COLO829 (cell line): ENCODE data around the gene RFT1.

Source experiments
- DNase-seq: peaks from one replicate; pipeline ENCODE4 v3.0.0; 2012; ENCODE audit warnings: low spot score

Gene RFT1

GRCh38 chr3:53130179-53131061, at the start of gene RFT1:
TSS of gene RFT1 (minus strand) at chr3:53130435. CDS start at chr3:53130400, 35 bp downstream.
- DNase-seq, result peak; percentile 91

GRCh38 chr3:53179580-53179979, 49.3 kb upstream of the RFT1 start:
- DNase-seq, result no peak

DNA sequence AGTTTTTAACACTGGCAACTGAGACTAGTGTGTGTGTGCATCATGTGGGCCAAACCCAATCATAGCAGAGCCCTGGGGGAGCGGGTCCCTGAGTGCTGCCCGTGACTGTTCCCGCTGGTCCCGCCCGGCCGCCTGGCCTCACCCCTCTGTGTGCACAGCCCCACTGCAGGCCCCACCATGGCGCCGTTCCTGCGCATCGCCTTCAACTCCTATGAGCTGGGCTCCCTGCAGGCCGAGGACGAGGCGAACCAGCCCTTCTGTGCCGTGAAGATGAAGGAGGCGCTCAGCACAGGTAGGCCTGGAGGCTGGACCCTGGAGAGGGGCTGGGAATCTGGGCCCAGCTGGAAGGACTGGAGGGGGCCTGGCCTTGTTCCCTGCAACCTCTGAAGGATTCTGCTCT, 48.0 kb upstream of the RFT1 start:
- no peak for DNase-seq

- DNase-seq, result no peak
These were observed 45.6 kb upstream of the RFT1 start for GRCh38 chr3:53175613-53176540.

DNA sequence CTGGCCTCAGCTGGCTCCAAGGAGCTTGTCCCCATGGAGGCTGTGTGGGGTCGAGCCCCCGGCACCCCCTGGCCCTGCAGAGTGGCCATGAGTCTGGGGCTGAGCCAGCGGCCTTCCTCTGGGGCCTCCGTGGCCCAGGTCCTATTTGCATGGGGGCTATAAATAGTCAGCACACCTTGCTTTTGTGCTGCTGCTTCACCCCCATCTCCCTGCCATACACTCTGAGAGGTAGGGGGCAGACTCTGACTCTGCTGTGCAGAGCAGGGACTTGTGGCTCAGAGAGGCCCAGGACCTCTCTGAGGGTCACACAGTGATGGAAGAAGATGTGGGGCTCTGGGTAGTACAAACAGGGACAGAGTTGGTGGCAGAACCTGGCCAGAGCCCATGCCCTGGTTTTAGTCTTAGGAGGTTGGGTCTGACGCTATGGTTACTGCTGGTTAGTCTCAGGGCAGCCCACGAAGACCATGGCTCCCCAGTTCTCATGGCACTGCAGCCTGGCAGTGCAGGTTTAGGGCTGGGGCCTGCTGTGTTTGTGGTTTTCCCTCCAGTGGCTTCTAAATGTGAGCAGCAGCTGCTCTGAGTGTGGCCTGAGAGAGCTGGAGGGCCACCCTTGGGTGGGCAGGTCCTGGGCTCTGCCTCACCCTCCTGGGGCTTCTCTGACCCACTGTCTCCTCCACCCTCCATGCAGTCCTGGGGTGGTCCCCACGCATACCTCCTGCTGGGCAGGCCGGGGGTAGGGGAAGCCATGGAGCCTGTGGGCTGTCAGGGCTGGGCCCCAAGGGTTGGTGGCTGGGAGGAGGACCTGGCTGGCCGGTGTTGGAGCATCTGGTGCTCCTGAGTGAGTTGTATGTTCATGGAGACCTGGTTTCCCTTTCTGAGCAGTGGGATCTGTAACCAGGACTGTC, 44.4 kb upstream of the RFT1 start:
- DNase-seq, result no peak

DNA sequence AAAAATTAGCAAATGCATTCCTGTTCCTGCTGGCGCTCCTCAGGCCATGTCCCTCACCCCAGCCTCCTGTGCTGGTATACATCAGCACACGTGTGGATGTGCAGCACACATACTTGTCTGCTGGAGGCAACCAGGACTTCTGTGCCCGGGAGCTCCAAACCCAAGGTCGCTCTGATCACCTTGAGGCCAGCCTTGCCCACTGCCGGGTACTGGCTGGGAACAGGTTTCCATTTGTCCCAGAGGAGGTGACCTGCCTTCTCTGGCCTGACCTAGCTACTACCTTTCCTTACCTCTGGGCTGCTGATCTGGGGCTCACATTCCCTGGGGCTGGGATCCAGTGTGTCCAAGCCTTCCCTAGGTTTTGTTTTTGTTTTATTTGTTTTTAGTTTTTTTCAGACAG, 42.9 kb upstream of the RFT1 start:
- DNase-seq, result no peak

- no peak for DNase-seq
These were observed 41.7 kb upstream of the RFT1 start for GRCh38 chr3:53171827-53172505.

DNA sequence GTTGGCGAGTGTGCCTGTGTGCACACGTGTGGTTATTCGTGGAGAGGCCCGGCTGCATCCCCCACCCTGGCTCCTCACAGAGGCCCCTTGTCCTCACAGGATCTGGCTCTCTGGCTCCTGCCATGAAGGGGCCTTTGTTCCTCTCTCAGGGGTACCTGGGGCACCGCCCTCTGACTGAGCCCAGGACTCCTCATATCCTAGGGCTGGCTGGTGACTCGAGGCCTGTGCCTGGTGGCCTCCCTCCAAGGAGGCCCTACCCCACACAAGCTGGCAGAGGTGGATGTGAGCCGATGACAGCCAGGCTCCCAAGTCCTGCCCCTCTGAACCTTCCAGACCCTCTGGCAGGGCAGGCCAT, 40.8 kb upstream of the RFT1 start:
- peak; percentile 96 for DNase-seq

DNA sequence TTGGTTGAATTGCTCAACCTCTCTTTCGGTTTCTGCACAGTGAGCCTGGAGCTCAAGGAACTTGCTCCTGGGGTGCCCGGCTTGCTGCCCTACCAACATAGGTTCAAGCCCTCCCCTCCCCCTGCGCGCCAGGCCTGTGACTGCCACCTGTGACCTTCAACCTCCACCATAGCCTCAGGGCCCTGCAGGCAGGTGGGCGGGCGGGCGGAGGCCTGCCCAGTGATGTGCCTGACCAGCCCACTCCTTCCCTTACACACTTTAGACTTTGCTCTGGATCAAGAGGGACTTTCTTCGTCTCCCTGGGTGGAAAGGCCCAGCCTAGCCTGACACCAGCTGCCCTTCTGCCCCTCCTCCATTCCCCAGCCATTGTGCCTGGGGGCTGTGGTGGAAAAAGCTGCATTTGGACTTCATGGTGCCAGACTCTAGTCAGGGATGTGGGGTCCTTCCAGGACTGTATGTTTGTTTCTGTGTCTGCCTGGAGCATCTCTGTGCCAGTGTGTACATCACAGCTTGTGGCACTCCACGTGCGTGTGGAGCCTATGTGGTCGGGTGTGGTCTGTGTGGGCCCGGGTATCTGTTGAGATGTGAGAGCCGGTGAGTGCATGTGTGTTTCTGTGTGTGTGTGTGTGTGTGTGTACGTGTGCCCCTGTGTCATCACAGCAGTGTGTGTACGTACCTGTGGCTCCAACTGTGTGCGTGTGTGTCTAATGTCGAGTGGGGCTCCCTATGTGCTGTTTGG, 40.3 kb upstream of the RFT1 start:
- no peak for DNase-seq

DNA sequence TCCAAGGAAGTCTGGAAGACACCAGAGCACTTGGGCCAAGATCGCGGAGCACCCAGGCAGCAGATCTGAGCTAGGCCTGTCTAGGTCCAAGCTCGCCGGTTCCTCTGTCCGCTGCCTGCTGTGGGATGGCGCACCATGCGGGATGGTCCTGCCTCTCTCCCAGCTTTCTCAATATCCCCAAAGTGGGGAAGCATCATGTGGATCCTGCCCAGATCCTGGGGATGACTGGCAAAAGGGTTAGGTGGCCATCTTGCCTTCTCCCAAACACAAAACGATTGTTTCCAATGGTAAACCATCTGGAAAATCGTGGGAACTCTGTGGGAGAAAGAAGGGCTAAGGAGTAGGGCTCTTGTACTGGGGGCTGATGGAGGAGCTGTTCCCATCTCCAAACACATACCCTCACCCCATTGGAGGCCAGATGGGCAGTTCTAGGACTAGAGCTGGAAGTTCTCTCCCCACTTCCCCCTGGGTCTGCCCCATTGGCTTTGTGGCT, 39.6 kb upstream of the RFT1 start:
- no peak for DNase-seq

GRCh38 chr3:53169045-53169831, 39.0 kb upstream of the RFT1 start:
- DNase-seq, result peak; percentile 69

DNA sequence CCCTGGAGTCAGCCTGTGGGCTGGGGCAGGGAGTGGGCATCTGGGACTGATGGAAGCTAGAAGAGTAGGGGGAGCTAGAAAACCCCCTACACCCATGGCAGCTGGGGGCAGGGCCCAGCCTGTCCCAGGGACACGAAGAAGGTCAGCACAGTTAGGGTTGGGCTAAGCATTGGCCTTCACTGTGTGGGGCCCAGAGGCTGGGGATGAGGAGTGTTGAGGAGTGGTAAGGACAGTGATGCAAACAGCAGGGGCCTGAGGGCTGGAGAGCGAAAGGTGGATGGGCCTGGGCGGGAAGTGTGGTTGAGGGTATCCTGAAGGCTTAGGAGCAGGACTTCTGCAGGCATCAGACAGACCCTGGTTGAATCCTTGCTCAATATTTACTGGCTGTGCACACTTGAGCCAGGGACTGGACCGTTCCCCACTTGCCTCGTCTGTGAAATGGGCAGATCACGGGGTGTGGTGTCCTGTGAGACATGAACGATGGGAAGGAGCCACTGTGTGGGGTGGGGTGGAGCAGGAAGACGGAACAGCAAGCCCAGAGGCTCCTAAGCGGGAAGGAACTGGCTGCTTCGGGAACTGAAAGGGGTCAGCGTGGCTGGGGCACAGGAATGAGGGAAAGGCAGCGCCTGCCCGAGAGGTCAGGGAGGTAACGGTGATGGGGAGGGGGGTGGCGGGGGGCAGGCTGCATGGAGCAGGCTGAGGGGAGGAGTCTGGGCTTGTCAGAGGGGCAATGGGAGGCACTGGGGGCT, 38.1 kb upstream of the RFT1 start:
- no peak for DNase-seq

DNA sequence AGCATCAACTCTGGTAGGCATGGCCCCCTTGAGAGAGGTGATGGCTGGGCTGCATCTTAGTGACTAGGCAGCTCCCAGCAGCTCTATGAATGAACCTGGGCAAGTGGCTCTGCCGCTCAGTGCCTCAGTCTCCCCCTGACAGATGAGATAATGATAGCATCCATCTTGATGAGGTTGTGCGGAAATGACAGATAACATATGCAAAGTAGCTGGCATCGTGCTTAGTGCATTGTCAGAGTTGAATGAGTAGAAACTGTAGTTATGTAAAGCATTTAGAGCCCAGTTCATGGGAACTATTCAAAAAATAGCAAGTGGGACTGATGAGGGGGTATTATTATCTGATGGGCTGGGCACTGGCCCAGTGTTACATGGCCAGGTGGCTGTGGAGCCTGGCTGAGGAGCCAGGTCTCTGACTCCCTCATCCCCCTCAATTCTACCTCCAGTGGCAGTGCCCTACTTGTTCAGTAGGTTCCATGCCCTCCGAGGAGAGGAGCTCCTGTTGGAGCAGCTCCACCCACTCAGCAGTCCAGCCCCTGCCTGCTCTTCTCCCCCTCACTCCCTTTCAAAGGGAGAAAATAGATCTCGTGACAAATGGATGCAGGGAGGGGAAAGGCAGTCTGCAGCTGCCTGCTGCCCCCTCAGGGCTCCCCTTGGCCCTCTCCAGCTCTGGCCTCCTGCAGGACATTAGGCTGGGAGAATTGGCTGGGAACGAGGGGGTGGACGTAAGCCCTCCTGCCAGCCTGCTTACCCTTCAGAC, 37.4 kb upstream of the RFT1 start:
- no peak for DNase-seq

DNA sequence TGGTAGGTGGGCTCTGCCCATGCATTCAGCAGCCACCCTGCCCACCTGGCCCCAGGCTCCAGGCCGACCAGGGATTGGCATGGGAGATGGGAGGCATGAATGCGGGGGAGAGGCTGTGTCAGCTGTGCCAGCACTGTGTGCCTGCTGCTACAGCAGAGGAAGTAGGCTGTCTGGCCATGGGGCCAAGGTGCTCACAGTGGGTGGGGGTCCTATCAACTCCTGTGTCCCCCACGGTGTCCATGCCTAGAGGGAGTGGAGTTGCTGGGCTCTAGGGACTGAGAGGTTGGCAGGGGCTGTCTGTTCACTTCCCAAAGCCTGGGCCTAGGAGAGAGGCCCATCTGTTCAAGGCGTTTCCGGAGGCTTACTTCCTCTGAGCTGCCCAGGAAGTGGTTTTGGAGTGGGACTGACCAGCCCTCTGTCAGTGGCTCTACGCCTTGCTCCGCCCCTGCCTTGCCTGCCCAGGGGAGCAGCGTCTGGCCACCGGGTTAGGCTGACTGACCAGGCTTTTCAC, 36.6 kb upstream of the RFT1 start:
- peak; percentile 94 for DNase-seq

GRCh38 chr3:53166206-53166605, 36.0 kb upstream of the RFT1 start:
- no peak for DNase-seq

DNA sequence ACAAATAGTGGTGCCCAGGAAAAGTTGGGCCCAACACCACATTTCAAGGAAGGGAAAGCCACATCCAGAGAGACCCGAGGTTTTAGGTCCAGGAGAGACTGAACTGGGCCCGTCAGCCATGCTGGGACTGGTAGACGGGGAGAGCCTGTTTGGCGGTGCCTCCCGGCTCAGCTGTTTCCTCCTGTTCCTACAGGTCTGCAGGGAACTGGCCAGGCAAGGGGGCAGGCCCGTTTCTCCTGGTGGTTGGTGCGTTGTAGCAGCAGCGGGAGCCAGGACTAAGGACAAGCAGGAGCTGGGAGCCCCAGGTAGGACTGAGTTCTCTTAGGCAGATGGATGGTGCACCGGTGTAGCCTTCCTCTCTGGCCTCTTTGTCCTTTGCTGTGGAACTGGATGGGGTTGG, 34.7 kb upstream of the RFT1 start:
- no peak for DNase-seq

DNA sequence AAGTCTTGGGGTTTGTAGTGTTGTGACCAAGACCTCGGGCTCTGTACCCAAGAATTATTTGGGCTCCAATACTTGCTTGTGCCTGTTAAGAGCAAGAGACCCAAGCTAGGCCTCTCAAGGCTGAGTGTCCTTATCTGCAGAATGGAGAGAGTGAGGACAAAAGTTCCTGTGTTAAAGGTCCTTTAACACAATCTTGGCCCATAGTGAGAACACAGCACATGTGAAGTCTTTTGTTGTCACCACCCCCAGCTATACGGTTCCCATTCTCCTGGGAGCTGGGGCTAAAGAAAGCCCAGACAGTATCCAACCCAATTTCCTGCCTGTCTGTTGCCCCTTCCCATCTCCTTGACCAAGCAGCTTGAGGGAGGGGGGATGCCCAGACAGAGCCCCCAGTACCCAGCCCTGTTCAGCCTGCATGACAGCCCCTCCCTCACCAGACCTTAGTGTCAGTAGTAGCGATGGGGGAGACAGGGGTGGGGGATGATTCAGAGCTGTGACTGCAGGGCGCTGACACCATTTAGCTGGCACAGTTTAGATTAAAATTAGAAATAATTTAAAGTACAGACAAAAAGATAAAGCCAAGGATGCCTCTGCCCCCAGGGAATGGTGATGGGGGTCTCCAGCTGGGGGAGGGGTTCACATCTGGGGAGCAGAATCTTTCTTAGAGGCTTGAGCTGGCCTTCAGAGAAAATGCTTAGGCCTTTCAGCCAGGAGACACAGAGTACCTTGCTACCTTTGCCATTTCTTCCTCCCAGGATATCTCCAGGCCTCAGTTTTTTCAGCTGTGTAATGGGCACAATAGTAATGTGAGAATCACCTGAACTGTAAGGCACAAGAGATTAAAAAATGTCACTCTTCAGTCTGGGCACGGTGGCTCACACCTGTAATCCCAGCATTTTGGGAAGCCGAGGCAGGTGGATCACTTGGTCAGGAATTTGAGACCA, 33.5 kb upstream of the RFT1 start:
- no peak for DNase-seq
